Stimulated activated CD8-positive, alpha-beta memory T cell treated with anti-CD3 and anti-CD28 coated beads, Interleukin-4, amount 100 ng/mL, for 4 hours (primary cell): ENCODE results near the gene SLC17A8.
"Not testable (repeated sequence)": the region's sequence is repeated elsewhere in the genome, so short reads cannot be mapped to it uniquely, and the experiment has no call there.

ENCODE experiments used
- DNase-seq, 2 donors: peaks; one replicate each; pipeline ENCODE4 v3.0.0-alpha.2; 2020; ENCODE audit warnings: low read depth in 2 of 2, low spot score in 1 of 2

SLC17A8 gene

GRCh38 chr12:100422646-100423045 is 65.8 kb downstream of the SLC17A8 start:
- no peak for DNase-seq

- DNase-seq, result no peak
Observed at GRCh38 chr12:100426145-100426544, 69.3 kb downstream of the SLC17A8 start.

GRCh38 chr12:100427078-100427477 is 70.2 kb downstream of the SLC17A8 start:
- no peak for DNase-seq

- DNase-seq, result not testable (repeated sequence)
Observed at GRCh38 chr12:100430251-100430650, 73.4 kb downstream of the SLC17A8 start.

- DNase-seq, result no peak
Observed at GRCh38 chr12:100433701-100434100, 76.8 kb downstream of the SLC17A8 start.

- DNase-seq, result no peak
Observed at GRCh38 chr12:100434177-100434576, 77.3 kb downstream of the SLC17A8 start.

- DNase-seq, result no peak
Observed at GRCh38 chr12:100435957-100436356, 79.1 kb downstream of the SLC17A8 start.

- DNase-seq, result no peak
Observed at GRCh38 chr12:100437038-100437841, 80.4 kb downstream of the SLC17A8 start.

- no peak for DNase-seq
Observed at GRCh38 chr12:100439797-100440196, 82.9 kb downstream of the SLC17A8 start.

- no peak for DNase-seq
Observed at GRCh38 chr12:100442403-100442802, 85.5 kb downstream of the SLC17A8 start.

GRCh38 chr12:100443434-100443833 is 86.6 kb downstream of the SLC17A8 start:
- DNase-seq, result no peak

GRCh38 chr12:100445081-100445481 is 88.2 kb downstream of the SLC17A8 start:
- DNase-seq, result no peak

GRCh38 chr12:100447381-100447780 is 90.5 kb downstream of the SLC17A8 start:
- no peak for DNase-seq

- DNase-seq, result no peak
Observed at GRCh38 chr12:100448656-100449055, 91.8 kb downstream of the SLC17A8 start.

GRCh38 chr12:100450735-100451134 is 93.9 kb downstream of the SLC17A8 start:
- DNase-seq, result no peak

- no peak for DNase-seq
Observed at GRCh38 chr12:100453951-100454350, 97.1 kb downstream of the SLC17A8 start.

GRCh38 chr12:100455896-100456295 is 99.0 kb downstream of the SLC17A8 start:
- no peak for DNase-seq

- DNase-seq, result no peak
Observed at GRCh38 chr12:100458191-100458590, 101.3 kb downstream of the SLC17A8 start.

GRCh38 chr12:100460702-100461101 is 103.8 kb downstream of the SLC17A8 start:
- DNase-seq, result no peak

- DNase-seq, result no peak
Observed at GRCh38 chr12:100461330-100461973, 104.6 kb downstream of the SLC17A8 start.

GRCh38 chr12:100463661-100464060 is 106.8 kb downstream of the SLC17A8 start:
- DNase-seq, result no peak

GRCh38 chr12:100464529-100464928 is 107.7 kb downstream of the SLC17A8 start:
- DNase-seq, result no peak

GRCh38 chr12:100468126-100468525 is 111.3 kb downstream of the SLC17A8 start:
- DNase-seq, result no peak
